ENCODE measurements around the gene ACAA2. TPM values are rescaled to one million over a fixed set of nuclear protein-coding genes. Genes with fewer than 3 reads are reported as not detected.

The ACAA2 gene
- total and polyA plus RNA-seq, 10 of the 15 experiments (the other 5 are each of a cell fraction or from before 2014, with no cell fraction given): 43.1 to 134 (median 64.6) TPM

- no peaks in the 10 kb centered on the region for H3K27me3 ChIP-seq (replicated peaks in 1 of 2; ENCODE audit: control insufficient read depth in 2 of 2, insufficient read depth in 2 of 2, low read length in 1 of 2)
- ATAC-seq (peak; percentile 68), FAIRE-seq (no peak), DNase-seq (ENCODE audit: low read depth, low spot score) (no peak)
- RAD21 ChIA-PET (ENCODE audit: unreplicated experiment): interaction anchor here (1.3 kb wide), 1 partner anchor 9 kb away, joined by 3 read pairs; no protein-coding TSS in a partner anchor
- SMC1A ChIA-PET (ENCODE audit: uncharacterized antibody, unreplicated experiment): no interaction called here
- H3K9ac ChIP-seq (ENCODE audit: control insufficient read depth, insufficient read depth, low read length): no peak overlapping the region
- no peaks in the 10 kb centered on the region for H3K79me2 ChIP-seq (ENCODE audit: control insufficient read depth, insufficient read depth, low read length)
- no peak for TF ChIP-seq MTA2 (IDR thresholded peaks at IDR 0.05; ENCODE audit: low read depth)
- TF ChIP-seq KDM1A (IDR thresholded peaks at IDR 0.05; ENCODE audit: borderline replicate concordance): no peak
- no peak for TF ChIP-seq TAF1 (IDR thresholded peaks at IDR 0.05; ENCODE audit: borderline replicate concordance, low read depth, low read length)
- TF ChIP-seq PAX8 (IDR thresholded peaks at IDR 0.05): no peak
- peak; percentile 39 for TF ChIP-seq RAD21 (IDR thresholded peaks at IDR 0.05; ENCODE audit: insufficient read depth, low read depth, low read length)
- TF ChIP-seq HSF1 (IDR thresholded peaks at IDR 0.05; ENCODE audit: low read depth, low read length): no peak
- no peak for TF ChIP-seq ASH2L (IDR thresholded peaks at IDR 0.05; ENCODE audit: borderline replicate concordance, low read depth)
- peak; percentile 47; the same call in 1 of the 2 replicates for TF ChIP-seq SMC3 (IDR thresholded peaks at IDR 0.05; ENCODE audit: borderline replicate concordance, low read length)
- TF ChIP-seq NKRF (conservative IDR thresholded peaks at IDR 0.05): no peak
- TF ChIP-seq ATF7 (IDR thresholded peaks at IDR 0.05; ENCODE audit: low read depth): no peak
- peak; percentile 35 to 54 (median 44); a peak in 4 of 6 replicates for TF ChIP-seq CTCF (IDR thresholded peaks at IDR 0.05 in 2 of 3, conservative IDR thresholded peaks at IDR 0.05 in 1 of 3; ENCODE audit: control insufficient read depth in 2 of 3, extremely low read depth in 1 of 3, insufficient read depth in 1 of 3, low read depth in 3 of 3, low read length in 3 of 3)
- TF ChIP-seq BHLHE40 (IDR thresholded peaks at IDR 0.05; ENCODE audit: borderline replicate concordance in 1 of 2, low read depth in 2 of 2, low read length in 1 of 2): no peak
- no peak for TF ChIP-seq BRCA1 (IDR thresholded peaks at IDR 0.05; ENCODE audit: low read depth, low read length)
- TF ChIP-seq SIX5 (IDR thresholded peaks at IDR 0.05; ENCODE audit: low read depth, low read length, severe bottlenecking): no peak
- TF ChIP-seq HDGF (IDR thresholded peaks at IDR 0.05): no peak
- no TSS peak for BruUV-seq (replicated peaks)
- H3K9me3 ChIP-seq (replicated peaks; ENCODE audit: control insufficient read depth, insufficient read depth, low read length): no peaks in the 10 kb centered on the region
- no peaks in the 10 kb centered on the region for H4K20me1 ChIP-seq (ENCODE audit: control insufficient read depth, insufficient read depth)
- no peaks in the 10 kb centered on the region for H3K36me3 ChIP-seq (ENCODE audit: control insufficient read depth in 2 of 2, insufficient read depth in 2 of 2, low read length in 1 of 2)
- H2AFZ ChIP-seq (ENCODE audit: control insufficient read depth, low read depth, low read length): no peak overlapping the region
- in situ Hi-C loops (cut with MboI): no loop called here
- H3K4me1 ChIP-seq (ENCODE audit: control insufficient read depth, insufficient read depth, low read length): no peaks in the 10 kb centered on the region
- no peak overlapping the region for H3K4me3 ChIP-seq
- no peak overlapping the region for H3K4me2 ChIP-seq (ENCODE audit: control insufficient read depth, insufficient read depth)
- intact Hi-C loops (cut with micrococcal nuclease; ENCODE audit: unreplicated experiment): loop anchor here (1.0 kb wide), 1 partner anchor 258 kb away; no protein-coding TSS in a partner anchor
- CTCF ChIA-PET: no interaction called here
- POLR2A ChIA-PET: interaction anchor here (0.6 kb wide), 1 partner anchor 189 kb away, joined by 5 read pairs; no protein-coding TSS in a partner anchor
- no peak overlapping the region for H3K27ac ChIP-seq (ENCODE audit: control insufficient read depth, insufficient read depth)
- WGBS (ENCODE audit: insufficient coverage, insufficient replicate concordance, low lambda C conversion rate, missing lambda C conversion rate): 24% methylated on average over 5 of the region's 5 CpGs
These were observed 45.3 kb downstream of the ACAA2 start for GRCh38 chr18:49768051-49768391.
